PC-9 (cell line): ENCODE measurements around the gene SKIDA1. TPM values are rescaled to one million over a fixed set of nuclear protein-coding genes. Genes with fewer than 3 reads are reported as not detected.

Source experiments
- BruUV-seq: library from RNA; stranded (reverse); fragments of 400-500 nt; replicated peaks from 2 replicates; lab custom pipeline; 2021; lab: Mats Ljungman, UMichigan
- CTCF ChIA-PET: fragments of 300-600 bp; sonication (Branson Sonifier 250); formaldehyde crosslinking; loops from one replicate; lab custom pipeline; 2022; ENCODE audit warnings: antibody characterized with exemption; lab: Charles Lee
- POLR2A ChIA-PET: fragments of 300-600 bp; sonication (Branson Sonifier 250); formaldehyde crosslinking; loops from one replicate; lab custom pipeline; 2022; ENCODE audit warnings: antibody characterized with exemption; ENCODE audit not compliant: unreplicated experiment; lab: Charles Lee
- DNase-seq, 2 experiments: peaks; one replicate each; pipeline versions ENCODE4 v3.0.0 to v3.0.0-alpha.2; 2015 to 2022; ENCODE audit warnings: mixed read lengths in 1 of 2
- H2AFZ ChIP-seq: fragments of 200-600 bp; sonication (generic); 2 replicates; pipeline ENCODE4 v1.8.1; 2017; ENCODE audit warnings: antibody characterized with exemption
- H3F3A ChIP-seq: fragments of 200-600 bp; sonication (generic); 2 replicates; pipeline ENCODE4 v1.8.1; 2017; ENCODE audit warnings: antibody characterized with exemption, mild to moderate bottlenecking, low read depth; ENCODE audit not compliant: insufficient read depth
- H3K27ac ChIP-seq: fragments of 200-600 bp; sonication (generic); 2 replicates; pipeline ENCODE4 v1.6.1; 2016; ENCODE audit warnings: mixed run types
- H3K27me3 ChIP-seq: fragments of 200-600 bp; sonication (generic); 2 replicates; pipeline ENCODE4 v1.6.1; 2016; ENCODE audit warnings: low read depth, mixed run types; ENCODE audit not compliant: insufficient read depth
- H3K36me3 ChIP-seq: fragments of 200-600 bp; sonication (generic); 2 replicates; pipeline ENCODE4 v1.6.1; 2016; ENCODE audit warnings: low read depth, mixed run types
- H3K4me1 ChIP-seq: fragments of 200-600 bp; sonication (generic); replicated peaks from 2 replicates; pipeline ENCODE4 v1.6.1; 2016; ENCODE audit warnings: mixed run types; ENCODE audit not compliant: insufficient read depth
- H3K4me2 ChIP-seq: fragments of 200-600 bp; sonication (generic); 2 replicates; pipeline ENCODE4 v1.6.1; 2017; ENCODE audit warnings: mixed run types
- H3K4me3 ChIP-seq: fragments of 200-600 bp; sonication (generic); 2 replicates; pipeline ENCODE4 v1.6.1; 2016; ENCODE audit warnings: mixed run types
- H3K79me2 ChIP-seq: fragments of 200-600 bp; sonication (generic); 2 replicates; pipeline ENCODE4 v1.6.1; 2017; ENCODE audit warnings: low read depth, mixed run types
- H3K9me2 ChIP-seq: fragments of 200-600 bp; sonication (generic); 2 replicates; pipeline ENCODE4 v1.8.1; 2017; ENCODE audit warnings: mild to moderate bottlenecking; ENCODE audit not compliant: insufficient read depth
- H3K9me3 ChIP-seq: fragments of 200-600 bp; sonication (generic); 2 replicates; pipeline ENCODE4 v1.8.1; 2016; ENCODE audit warnings: low read depth; ENCODE audit not compliant: insufficient read depth
- H4K20me1 ChIP-seq: fragments of 200-600 bp; sonication (generic); 2 replicates; pipeline ENCODE4 v1.8.1; 2017; ENCODE audit not compliant: insufficient read depth
- CTCF ChIP-seq: fragments of 200-600 bp; sonication (generic); conservative IDR thresholded peaks from 2 replicates; pipeline ENCODE4 v1.6.1; 2017; ENCODE audit warnings: mixed run types, antibody characterized with exemption, mild to moderate bottlenecking, moderate library complexity
- EZH2 ChIP-seq: fragments of 200-600 bp; sonication (generic); IDR thresholded peaks from 2 replicates; pipeline ENCODE4 v1.8.0; 2017; ENCODE audit warnings: antibody characterized with exemption, low read depth
- intact Hi-C: fragments of 100-400 bp; cut with micrococcal nuclease; formaldehyde crosslinking; loops from one replicate; pipeline ENCODE4 v1.10.0; 2022; ENCODE audit not compliant: unreplicated experiment
- total RNA-seq: library from RNA; stranded (reverse); gene quantifications from 2 replicates; pipeline ENCODE4 v1.2.3, GENCODE V29; 2021

The SKIDA1 gene
- total RNA-seq, 1 experiment from 2014 or later = 1.1 TPM

GRCh38 chr10:21501731-21502347 lies 23.6 kb downstream of the SKIDA1 start:
- H3K4me1 ChIP-seq = peaks cover 12% of the 10 kb centered on the region
- H3K9me3 ChIP-seq = no peaks in the 10 kb centered on the region
- no peaks in the 10 kb centered on the region for H3K79me2 ChIP-seq
- H3K27ac ChIP-seq = no peak overlapping the region
- H3K27me3 ChIP-seq = no peaks in the 10 kb centered on the region
- no TSS peak for BruUV-seq
- TF ChIP-seq CTCF (no peak), EZH2 (no peak)
- H3K36me3 ChIP-seq = no peaks in the 10 kb centered on the region
- H2AFZ ChIP-seq = no peak overlapping the region
- no peak overlapping the region for H3K4me3 ChIP-seq
- no peak for DNase-seq
- no peaks in the 10 kb centered on the region for H3K9me2 ChIP-seq
- ChIA-PET CTCF (no interaction called here), POLR2A (no interaction called here)
- H3K4me2 ChIP-seq = no peak overlapping the region
- intact Hi-C loops = no loop called here
- H3F3A ChIP-seq = no peaks in the 10 kb centered on the region
- no peaks in the 10 kb centered on the region for H4K20me1 ChIP-seq

- no peak overlapping the region for H3K4me3 ChIP-seq
- H3K79me2 ChIP-seq = no peaks in the 10 kb centered on the region
- H3K9me3 ChIP-seq = no peaks in the 10 kb centered on the region
- intact Hi-C loops = no loop called here
- CTCF ChIA-PET = interaction anchor here (0.7 kb wide), 1 partner anchor 259 kb away, joined by 3 read pairs; no protein-coding TSS in a partner anchor
- H4K20me1 ChIP-seq = no peaks in the 10 kb centered on the region
- H3K4me2 ChIP-seq = no peak overlapping the region
- no peak for DNase-seq
- POLR2A ChIA-PET = no interaction called here
- peaks cover 12% of the 10 kb centered on the region for H3K4me1 ChIP-seq
- no peak overlapping the region for H2AFZ ChIP-seq
- H3K27me3 ChIP-seq = no peaks in the 10 kb centered on the region
- TF ChIP-seq CTCF (no peak), EZH2 (no peak)
- no peaks in the 10 kb centered on the region for H3K9me2 ChIP-seq
- H3F3A ChIP-seq = no peaks in the 10 kb centered on the region
- H3K27ac ChIP-seq = no peak overlapping the region
- no peaks in the 10 kb centered on the region for H3K36me3 ChIP-seq
- no TSS peak for BruUV-seq
Measured at GRCh38 chr10:21501091-21501490, 24.4 kb downstream of the SKIDA1 start.

- no peak overlapping the region for H3K4me3 ChIP-seq
- TF ChIP-seq CTCF (no peak), EZH2 (no peak)
- intact Hi-C loops = no loop called here
- no peaks in the 10 kb centered on the region for H3K27me3 ChIP-seq
- no peaks in the 10 kb centered on the region for H3K79me2 ChIP-seq
- no peak overlapping the region for H2AFZ ChIP-seq
- CTCF ChIA-PET = interaction anchor here (0.7 kb wide), 1 partner anchor 259 kb away, joined by 3 read pairs; no protein-coding TSS in a partner anchor
- H3K27ac ChIP-seq = no peak overlapping the region
- H4K20me1 ChIP-seq = no peaks in the 10 kb centered on the region
- no peaks in the 10 kb centered on the region for H3F3A ChIP-seq
- POLR2A ChIA-PET = no interaction called here
- H3K4me1 ChIP-seq = peaks cover 7% of the 10 kb centered on the region
- no peaks in the 10 kb centered on the region for H3K9me3 ChIP-seq
- H3K9me2 ChIP-seq = no peaks in the 10 kb centered on the region
- no peak overlapping the region for H3K4me2 ChIP-seq
- BruUV-seq = no TSS peak
- no peak for DNase-seq
- H3K36me3 ChIP-seq = no peaks in the 10 kb centered on the region
Measured at GRCh38 chr10:21500578-21500910, 24.9 kb downstream of the SKIDA1 start.
